ENCODE data around the gene OSBPL3. TPM values are rescaled to one million over a fixed set of nuclear protein-coding genes. Genes with fewer than 3 reads are reported as not detected.
"Not testable (repeated sequence)": the region's sequence is repeated elsewhere in the genome, so short reads cannot be mapped to it uniquely, and the experiment has no call there.

OSBPL3 gene
- total RNA-seq, 4 donors from 2014 or later: 8.9 to 22.6 (median 13.7) TPM

- TF ChIP-seq CTCF (IDR thresholded peaks at IDR 0.05) (no peak), POLR2A (IDR thresholded peaks at IDR 0.05) (no peak)
- intact Hi-C loops (cut with DNase I): no loop called here
These were observed 179.9 kb downstream of the OSBPL3 start for GRCh38 chr7:24800073-24800472.

GRCh38 chr7:24799506-24799905, 180.5 kb downstream of the OSBPL3 start:
- WGBS, 2 donors: 85 to 88% methylated on average over 3 of the region's 3 CpGs
- TF ChIP-seq CTCF (IDR thresholded peaks at IDR 0.05): no peak
- TF ChIP-seq POLR2A (IDR thresholded peaks at IDR 0.05): no peak

More at GRCh38 chr7:24800073-24800472, 179.9 kb downstream of the OSBPL3 start:
- no peaks in the 10 kb centered on the region for H3K27me3 ChIP-seq
- no peak overlapping the region for H3K27ac ChIP-seq
- DNase-seq: no peak
- H3K9me3 ChIP-seq: no peaks in the 10 kb centered on the region
- 87 to 98% methylated on average over 6 of the region's 6 CpGs for WGBS, 2 donors
- H3K4me1 ChIP-seq: no peaks in the 10 kb centered on the region
- peaks cover 0 to 56% (median 0%) of the 10 kb centered on the region in 3 donors for H3K36me3 ChIP-seq
- H3K4me3 ChIP-seq: no peak overlapping the region

GRCh38 chr7:24798261-24798660, 181.7 kb downstream of the OSBPL3 start:
- H3K27ac ChIP-seq: no peak overlapping the region
- no peaks in the 10 kb centered on the region for H3K4me1 ChIP-seq
- intact Hi-C loops (cut with DNase I): no loop called here

More at GRCh38 chr7:24799506-24799905, 180.5 kb downstream of the OSBPL3 start:
- Histone ChIP-seq H3K4me1 (no peaks in the 10 kb centered on the region), H3K27me3 (no peaks in the 10 kb centered on the region), H3K4me3 (no peak overlapping the region), H3K27ac (no peak overlapping the region), H3K36me3 (peaks cover 0 to 50% (median 0%) of the 10 kb centered on the region in 3 donors), H3K9me3 (no peaks in the 10 kb centered on the region)
- no peak for DNase-seq
- intact Hi-C loops (cut with DNase I): no loop called here

GRCh38 chr7:24797270-24797669, 182.7 kb downstream of the OSBPL3 start:
- no peak for DNase-seq
- Histone ChIP-seq H3K27ac (no peak overlapping the region), H3K9me3 (no peaks in the 10 kb centered on the region), H3K36me3 (peaks cover 0 to 28% (median 0%) of the 10 kb centered on the region in 3 donors), H3K4me1 (no peaks in the 10 kb centered on the region), H3K27me3 (no peaks in the 10 kb centered on the region), H3K4me3 (no peak overlapping the region)
- TF ChIP-seq CTCF (IDR thresholded peaks at IDR 0.05): no peak
- no peak for TF ChIP-seq POLR2A (IDR thresholded peaks at IDR 0.05)
- WGBS, 2 donors: 86 to 97% methylated on average over 4 of the region's 4 CpGs
- intact Hi-C loops (cut with DNase I): no loop called here

More at GRCh38 chr7:24798261-24798660, 181.7 kb downstream of the OSBPL3 start:
- Histone ChIP-seq H3K36me3 (peaks cover 0 to 37% (median 0%) of the 10 kb centered on the region in 3 donors), H3K27me3 (no peaks in the 10 kb centered on the region), H3K9me3 (no peaks in the 10 kb centered on the region), H3K4me3 (no peak overlapping the region)
- TF ChIP-seq POLR2A (IDR thresholded peaks at IDR 0.05) (no peak), CTCF (IDR thresholded peaks at IDR 0.05) (no peak)
- 80 to 83% methylated on average over 4 of the region's 4 CpGs for WGBS, 2 donors
- DNase-seq: no peak

GRCh38 chr7:24795407-24795767, 184.6 kb downstream of the OSBPL3 start:
- H3K27me3 ChIP-seq: no peaks in the 10 kb centered on the region
- no peaks in the 10 kb centered on the region for H3K9me3 ChIP-seq
- no peaks in the 10 kb centered on the region for H3K4me1 ChIP-seq
- peaks cover 0 to 9% (median 0%) of the 10 kb centered on the region in 3 donors for H3K36me3 ChIP-seq
- no peak for DNase-seq
- no peak overlapping the region for H3K4me3 ChIP-seq
- TF ChIP-seq POLR2A (IDR thresholded peaks at IDR 0.05): no peak
- no peak for TF ChIP-seq CTCF (IDR thresholded peaks at IDR 0.05)
- no peak overlapping the region for H3K27ac ChIP-seq
- WGBS, 2 donors: 90 to 91% methylated on average over 7 to 9 of the region's 9 CpGs
- intact Hi-C loops (cut with DNase I): no loop called here

GRCh38 chr7:24794751-24795406, 185.1 kb downstream of the OSBPL3 start:
- WGBS, 2 donors: 73 to 96% methylated on average over 6 to 13 of the region's 22 CpGs
- intact Hi-C loops (cut with DNase I); H3K36me3 ChIP-seq; H3K27ac ChIP-seq; H3K4me1 ChIP-seq; H3K27me3 ChIP-seq; H3K9me3 ChIP-seq; H3K4me3 ChIP-seq; DNase-seq: not testable (repeated sequence)

Data from esophagus squamous epithelium (tissue), 5 donors.